Naive thymus-derived CD4-positive, alpha-beta T cell (primary cell): Measurements from ENCODE around the gene PITPNM3. TPM values are rescaled to one million over a fixed set of nuclear protein-coding genes. Genes with fewer than 3 reads are reported as not detected.

Experiments used
- ATAC-seq: fragments of 150-1000 bp; cut with Tn5 transposase; 2 replicates; pipeline ENCODE4 v1.10.0; 2021; ENCODE audit warnings: mild to moderate bottlenecking, moderate library complexity
- CTCF ChIA-PET: fragments of 350-600 bp; sonication (Branson Sonifier 250); formaldehyde crosslinking; loops from one replicate; lab custom pipeline; 2021; ENCODE audit warnings: antibody characterized with exemption; lab: Charles Lee
- POLR2A ChIA-PET: fragments of 350-600 bp; sonication (Branson Sonifier 250); formaldehyde crosslinking; loops from one replicate; lab custom pipeline; 2021; ENCODE audit warnings: antibody characterized with exemption, inconsistent platforms; lab: Charles Lee
- DNase-seq, 9 donors: peaks; one replicate each; pipeline versions ENCODE4 v3.0.0 to v3.0.0-alpha.2; 2020 to 2022; ENCODE audit warnings: mixed read lengths in 1 of 9
- H3K27ac ChIP-seq: one replicate; pipeline ENCODE4 v1.7.0; 2013; ENCODE audit warnings: mild to moderate bottlenecking, low read depth, low read length, moderate library complexity
- H3K27me3 ChIP-seq, 2 donors: one replicate each; pipeline ENCODE4 v1.7.0; 2013; ENCODE audit warnings: low read length in 2 of 2, mild to moderate bottlenecking in 2 of 2, moderate library complexity in 2 of 2; ENCODE audit not compliant: control insufficient read depth in 2 of 2, insufficient read depth in 2 of 2
- H3K36me3 ChIP-seq, 3 experiments: 1 replicate in 2 of 3; 2 replicates in 1 of 3; pipeline ENCODE4 v1.7.0; 2013; ENCODE audit warnings: low read length in 3 of 3, mild to moderate bottlenecking in 3 of 3, moderate library complexity in 1 of 3; ENCODE audit not compliant: insufficient read depth in 3 of 3, control insufficient read depth in 2 of 3
- H3K4me1 ChIP-seq, 2 donors: one replicate each; pipeline ENCODE4 v1.7.0; 2013; ENCODE audit warnings: low read length in 2 of 2, mild to moderate bottlenecking in 2 of 2, moderate library complexity in 1 of 2; ENCODE audit not compliant: control insufficient read depth in 2 of 2, insufficient read depth in 2 of 2
- H3K4me3 ChIP-seq: 2 replicates; pipeline ENCODE4 v1.7.0; 2013; ENCODE audit warnings: mild to moderate bottlenecking, low read length
- H3K9me3 ChIP-seq, 3 experiments: 1 replicate in 2 of 3; 2 replicates in 1 of 3; pipeline ENCODE4 v1.7.0; 2013; ENCODE audit warnings: low read length in 3 of 3; ENCODE audit not compliant: control insufficient read depth in 2 of 3
- H3K27ac Mint-ChIP-seq, 9 donors: one replicate each; pipeline ENCODE4 v1.8.0; 2020 to 2022; ENCODE audit warnings: mixed read lengths in 9 of 9, mild to moderate bottlenecking in 8 of 9, moderate library complexity in 5 of 9, inconsistent platforms in 2 of 9
- H3K27me3 Mint-ChIP-seq, 5 donors: one replicate each; pipeline ENCODE4 v1.8.0; 2021 to 2022; ENCODE audit warnings: mixed read lengths in 5 of 5, mild to moderate bottlenecking in 1 of 5
- H3K36me3 Mint-ChIP-seq, 5 donors: one replicate each; pipeline ENCODE4 v1.8.0; 2020 to 2022; ENCODE audit warnings: mixed read lengths in 5 of 5, mild to moderate bottlenecking in 3 of 5, inconsistent platforms in 1 of 5
- H3K4me1 Mint-ChIP-seq, 7 donors: one replicate each; pipeline ENCODE4 v1.8.0; 2020 to 2022; ENCODE audit warnings: mixed read lengths in 7 of 7, mild to moderate bottlenecking in 3 of 7, inconsistent platforms in 1 of 7
- H3K4me3 Mint-ChIP-seq, 10 donors: one replicate each; pipeline ENCODE4 v1.8.0; 2020 to 2022; ENCODE audit warnings: mild to moderate bottlenecking in 10 of 10, mixed read lengths in 10 of 10, moderate library complexity in 6 of 10, inconsistent platforms in 2 of 10
- H3K9me3 Mint-ChIP-seq, 11 donors: one replicate each; pipeline ENCODE4 v1.8.0; 2020 to 2022; ENCODE audit warnings: mixed read lengths in 11 of 11, mild to moderate bottlenecking in 4 of 11, inconsistent platforms in 1 of 11, moderate library complexity in 1 of 11
- intact Hi-C, 2 donors: fragments of 100-400 bp; cut with micrococcal nuclease; formaldehyde crosslinking; loops; one replicate each; pipeline ENCODE4 v1.15.1; 2023
- polyA plus RNA-seq, 2 donors: library from polyadenylated mRNA; unstranded; fragments of 300-500 nt; fragmentation: Illumina TruSeq; gene quantifications; one replicate each; pipeline ENCODE4 v1.2.3, GENCODE V29; 2021
- total RNA-seq, 6 experiments: library from RNA in 5 of 6; stranded (reverse) in 5 of 6; gene quantifications; 1 replicate in 5 of 6; 2 replicates in 1 of 6; pipeline ENCODE4 v1.2.3 and lab custom pipeline; 2021 to 2026

PITPNM3 gene
- total and polyA plus RNA-seq, 7 experiments from 2014 or later: 0.04 to 0.58 (median 0.50) TPM; not detected in 1

DNA sequence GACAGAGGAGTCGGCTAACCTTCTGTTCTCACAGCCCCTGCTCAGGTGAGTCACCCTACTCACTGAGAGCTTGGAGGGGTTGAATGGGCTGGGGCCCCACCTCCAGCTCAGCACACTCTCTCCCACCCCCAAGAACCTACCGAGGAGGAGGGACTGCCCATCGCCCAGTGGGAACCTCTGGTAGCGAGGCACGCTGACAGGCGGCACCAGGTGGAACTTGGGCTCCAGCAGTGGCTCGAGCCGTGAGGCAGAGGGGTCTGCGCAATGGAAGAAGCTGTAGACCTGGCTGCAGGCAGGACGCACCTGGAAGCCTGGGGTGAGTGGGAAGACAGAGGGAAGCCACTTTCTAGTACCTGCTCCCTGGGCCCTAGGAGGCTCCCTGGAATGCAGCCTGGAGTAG, 83.8 kb downstream of the PITPNM3 start:
- Histone ChIP-seq H3K36me3 (no peaks in the 10 kb centered on the region), H3K4me1 (no peaks in the 10 kb centered on the region), H3K4me3 (no peak overlapping the region), H3K27ac (no peak overlapping the region), H3K27me3 (no peaks in the 10 kb centered on the region), H3K9me3 (no peaks in the 10 kb centered on the region)
- ChIA-PET CTCF (interaction anchor here (0.6 to 1.3 kb wide), 6 partner anchors 11 to 283 kb away, joined by 3 to 4 read pairs (median 3); no protein-coding TSS in a partner anchor), POLR2A (no interaction called here)
- Mint-ChIP-seq H3K4me1 (peaks cover 1 to 6% (median 4%) of the 10 kb centered on the region in 7 donors), H3K4me3 (no peak overlapping the region), H3K27ac (no peak overlapping the region), H3K36me3 (no peaks in the 10 kb centered on the region), H3K27me3 (peaks cover 0 to 6% (median 0%) of the 10 kb centered on the region in 5 donors), H3K9me3 (peaks cover 0 to 3% (median 0%) of the 10 kb centered on the region in 11 donors)
- intact Hi-C loops: loop anchor here (2.0 kb wide), 3 partner anchors 168 to 228 kb away; partner anchors contain the start of genes KIAA0753 (in 1 of the 2) and TXNDC17 (in 1 of the 2)
- no peak for DNase-seq
- ATAC-seq: no peak

DNA sequence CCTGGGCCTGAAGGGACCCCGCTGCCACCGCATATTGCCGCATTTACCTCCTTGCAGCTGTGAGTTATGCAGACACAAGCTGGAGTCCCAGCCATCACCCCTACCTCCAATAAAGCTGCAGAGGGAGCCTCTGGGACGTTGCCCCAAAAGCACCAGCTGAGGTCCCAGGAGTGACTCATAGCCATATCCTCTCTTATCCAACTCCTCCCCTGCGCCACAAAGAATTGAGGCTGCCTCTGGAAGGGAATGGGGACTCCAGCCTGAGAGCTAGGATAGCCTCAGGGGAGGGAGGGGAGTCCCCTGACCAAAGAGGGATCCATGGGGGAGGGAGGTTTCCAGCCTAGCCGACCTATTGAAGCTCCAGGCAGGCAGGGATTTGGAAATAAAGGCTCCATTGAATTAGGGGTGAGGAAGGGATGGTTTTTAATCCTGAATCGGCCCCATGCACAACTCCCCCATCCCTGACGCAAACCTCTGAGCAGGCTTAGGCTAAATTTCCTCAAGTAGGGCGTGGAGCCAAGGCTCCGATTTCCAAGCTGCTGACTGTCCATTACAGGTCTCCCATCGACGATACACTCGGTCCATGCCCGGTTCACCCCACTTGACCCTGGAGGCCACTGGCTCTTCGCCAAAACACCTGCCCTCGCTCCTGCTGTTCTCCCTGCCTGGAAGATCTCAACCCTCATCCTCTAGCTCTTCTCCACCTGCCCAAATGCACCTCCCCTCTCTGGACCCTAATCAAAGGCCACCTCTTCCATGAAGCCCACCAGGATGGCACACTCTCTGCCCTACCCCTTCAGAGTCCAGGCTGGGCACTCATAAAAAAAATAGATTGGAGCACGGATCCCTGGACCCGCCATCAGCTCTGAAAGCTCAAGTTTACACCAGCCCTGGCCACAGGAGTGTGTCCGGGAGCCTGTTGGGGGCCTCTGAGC, 84.6 kb downstream of the PITPNM3 start:
- H3K9me3 Mint-ChIP-seq: peaks cover 0 to 3% (median 0%) of the 10 kb centered on the region in 11 donors
- H3K27ac Mint-ChIP-seq: no peak overlapping the region
- ChIA-PET CTCF (interaction anchor here (0.6 to 1.3 kb wide), 4 partner anchors 12 to 866 kb away, joined by 3 to 4 read pairs (median 3); partner anchors contain the start of gene TXNDC17), POLR2A (no interaction called here)
- Histone ChIP-seq H3K36me3 (no peaks in the 10 kb centered on the region), H3K27me3 (no peaks in the 10 kb centered on the region), H3K4me3 (no peak overlapping the region), H3K27ac (no peak overlapping the region), H3K4me1 (no peaks in the 10 kb centered on the region), H3K9me3 (no peaks in the 10 kb centered on the region)
- intact Hi-C loops: loop anchor here (2.0 kb wide), 3 partner anchors 169 to 229 kb away; partner anchors contain the start of genes KIAA0753 (in 1 of the 2) and TXNDC17 (in 1 of the 2)
- H3K27me3 Mint-ChIP-seq: peaks cover 0 to 6% (median 0%) of the 10 kb centered on the region in 5 donors
- H3K4me3 Mint-ChIP-seq: no peak overlapping the region
- no peak for ATAC-seq
- H3K36me3 Mint-ChIP-seq: no peaks in the 10 kb centered on the region
- no peak for DNase-seq
- peaks cover 1 to 6% (median 4%) of the 10 kb centered on the region in 7 donors for H3K4me1 Mint-ChIP-seq

- peaks cover 1 to 6% (median 4%) of the 10 kb centered on the region in 7 donors for H3K4me1 Mint-ChIP-seq
- DNase-seq (no peak), ATAC-seq (no peak)
- H3K27me3 ChIP-seq: no peaks in the 10 kb centered on the region
- H3K9me3 ChIP-seq: no peaks in the 10 kb centered on the region
- no peaks in the 10 kb centered on the region for H3K36me3 ChIP-seq
- no peak overlapping the region for H3K27ac ChIP-seq
- H3K4me3 Mint-ChIP-seq: no peak overlapping the region
- intact Hi-C loops: no loop called here
- peaks cover 0 to 6% (median 3%) of the 10 kb centered on the region in 5 donors for H3K27me3 Mint-ChIP-seq
- H3K36me3 Mint-ChIP-seq: no peaks in the 10 kb centered on the region
- H3K9me3 Mint-ChIP-seq: peaks cover 0 to 3% (median 0%) of the 10 kb centered on the region in 11 donors
- ChIA-PET POLR2A (no interaction called here), CTCF (interaction anchor here (0.6 to 0.9 kb wide), 2 partner anchors 35 to 170 kb away, joined by 3 read pairs; partner anchors contain the start of gene TXNDC17)
- no peak overlapping the region for H3K4me3 ChIP-seq
- H3K4me1 ChIP-seq: no peaks in the 10 kb centered on the region
- H3K27ac Mint-ChIP-seq: no peak overlapping the region
These were observed 85.4 kb downstream of the PITPNM3 start for GRCh38 chr17:6470751-6471521.

GRCh38 chr17:6470146-6470718, 86.1 kb downstream of the PITPNM3 start:
- intact Hi-C loops: no loop called here
- DNase-seq (no peak), ATAC-seq (no peak)
- no peak overlapping the region for H3K4me3 Mint-ChIP-seq
- H3K27ac ChIP-seq: no peak overlapping the region
- CTCF ChIA-PET: no interaction called here
- peaks cover 0 to 3% (median 0%) of the 10 kb centered on the region in 11 donors for H3K9me3 Mint-ChIP-seq
- H3K4me1 Mint-ChIP-seq: peaks cover 1 to 6% (median 4%) of the 10 kb centered on the region in 7 donors
- H3K27me3 ChIP-seq: no peaks in the 10 kb centered on the region
- H3K36me3 Mint-ChIP-seq: no peaks in the 10 kb centered on the region
- H3K36me3 ChIP-seq: no peaks in the 10 kb centered on the region
- H3K27me3 Mint-ChIP-seq: peaks cover 0 to 6% (median 3%) of the 10 kb centered on the region in 5 donors
- H3K4me1 ChIP-seq: no peaks in the 10 kb centered on the region
- POLR2A ChIA-PET: no interaction called here
- no peak overlapping the region for H3K27ac Mint-ChIP-seq
- no peaks in the 10 kb centered on the region for H3K9me3 ChIP-seq
- H3K4me3 ChIP-seq: no peak overlapping the region

DNA sequence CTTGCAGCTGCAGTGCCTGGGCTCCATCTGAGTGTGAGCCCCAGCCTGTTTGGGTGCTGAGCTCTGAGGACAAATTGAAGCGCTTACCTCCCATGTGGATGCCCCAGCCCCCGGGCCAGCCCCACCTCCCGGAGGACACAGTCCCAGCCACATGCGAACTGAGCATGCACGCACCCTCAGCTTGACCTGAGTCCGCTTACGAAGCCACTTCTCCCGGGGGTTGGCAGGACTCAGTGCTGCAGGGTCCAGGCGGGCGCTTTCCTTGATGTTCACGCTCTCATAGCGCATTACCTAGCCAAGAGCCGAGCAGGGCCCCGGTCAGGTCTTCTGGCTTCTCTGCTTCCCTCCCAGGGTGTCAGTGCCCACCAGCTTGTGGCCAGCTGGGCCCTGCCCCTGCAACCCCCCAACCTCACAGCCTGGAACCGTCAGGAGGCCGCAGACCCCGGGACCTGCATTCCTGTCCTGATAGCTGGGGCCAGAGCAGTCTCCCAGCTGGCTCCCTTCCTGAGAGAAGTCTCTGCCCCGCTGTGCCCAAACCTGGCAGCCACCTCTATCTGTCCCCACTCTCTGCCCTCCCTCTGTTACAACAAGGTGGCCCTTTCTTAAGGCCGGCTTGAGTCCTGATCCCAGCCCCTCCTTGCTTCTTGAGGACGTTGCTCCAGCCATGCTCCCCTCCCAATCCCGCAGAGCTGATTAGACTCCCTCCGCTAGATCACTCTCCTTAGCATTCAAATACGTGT, 88.1 kb downstream of the PITPNM3 start:
- POLR2A ChIA-PET: no interaction called here
- H3K27me3 Mint-ChIP-seq: peaks cover 0 to 6% (median 3%) of the 10 kb centered on the region in 5 donors
- Histone ChIP-seq H3K27ac (no peak overlapping the region), H3K4me3 (no peak overlapping the region), H3K36me3 (no peaks in the 10 kb centered on the region), H3K4me1 (no peaks in the 10 kb centered on the region), H3K9me3 (no peaks in the 10 kb centered on the region), H3K27me3 (no peaks in the 10 kb centered on the region)
- H3K4me1 Mint-ChIP-seq: peaks cover 1 to 6% (median 3%) of the 10 kb centered on the region in 7 donors
- no peaks in the 10 kb centered on the region for H3K36me3 Mint-ChIP-seq
- no peak overlapping the region for H3K4me3 Mint-ChIP-seq
- intact Hi-C loops: no loop called here
- H3K9me3 Mint-ChIP-seq: peaks cover 0 to 3% (median 0%) of the 10 kb centered on the region in 11 donors
- no peak for DNase-seq
- no peak for ATAC-seq
- peak overlapping the region in 2 of 9 donors; percentile 31 to 59 for H3K27ac Mint-ChIP-seq
- CTCF ChIA-PET: no interaction called here
